WTC11 (cell line): ENCODE measurements around the gene PIK3C3. TPM values are rescaled to one million over a fixed set of nuclear protein-coding genes. Genes with fewer than 3 reads are reported as not detected.

ENCODE experiments used
- ATAC-seq: fragments of 200-7000 bp; cut with Tn5 transposase; 2 replicates; pipeline ENCODE4 v1.10.0; 2021; ENCODE audit warnings: mild to moderate bottlenecking, moderate library complexity
- CTCF ChIA-PET: fragments of 300-600 bp; sonication (Branson Sonifier 250); formaldehyde crosslinking; loops from one replicate; lab custom pipeline; 2021; ENCODE audit warnings: antibody characterized with exemption; lab: Charles Lee
- POLR2A ChIA-PET: fragments of 350-600 bp; sonication (Branson Sonifier 250); formaldehyde crosslinking; loops from one replicate; lab custom pipeline; 2021; ENCODE audit warnings: antibody characterized with exemption; lab: Charles Lee
- DNase-seq: peaks from one replicate; pipeline ENCODE4 v3.0.0; 2021; ENCODE audit warnings: low spot score
- H3K27ac Mint-ChIP-seq: 2 replicates; pipeline ENCODE4 v1.8.0; 2021; ENCODE audit warnings: mixed read lengths
- H3K27me3 Mint-ChIP-seq: 2 replicates; pipeline ENCODE4 v1.8.0; 2021; ENCODE audit warnings: low read depth, mild to moderate bottlenecking, moderate library complexity, mixed read lengths
- H3K36me3 Mint-ChIP-seq: 2 replicates; pipeline ENCODE4 v1.8.0; 2021; ENCODE audit warnings: mixed read lengths
- H3K4me1 Mint-ChIP-seq: 2 replicates; pipeline ENCODE4 v1.8.0; 2022; ENCODE audit warnings: mixed read lengths
- H3K4me3 Mint-ChIP-seq: 2 replicates; pipeline ENCODE4 v1.8.0; 2021; ENCODE audit warnings: mild to moderate bottlenecking, moderate library complexity, mixed read lengths
- H3K9me3 Mint-ChIP-seq: 2 replicates; pipeline ENCODE4 v1.8.0; 2021; ENCODE audit warnings: mixed read lengths
- ESRRA ChIP-seq: sonication (generic); formaldehyde crosslinking; IDR thresholded peaks from 2 replicates; pipeline ENCODE4 v1.8.1; 2022; ENCODE audit warnings: mild to moderate bottlenecking, missing genetic modification reagents, borderline replicate concordance
- ETV6 ChIP-seq: sonication (generic); formaldehyde crosslinking; IDR thresholded peaks from 2 replicates; pipeline ENCODE4 v1.8.1; 2022; ENCODE audit warnings: mild to moderate bottlenecking, missing genetic modification reagents
- IRF2 ChIP-seq: sonication (generic); formaldehyde crosslinking; IDR thresholded peaks from 2 replicates; pipeline ENCODE4 v1.8.0; 2022; ENCODE audit warnings: low read depth, missing genetic modification reagents, borderline replicate concordance
- OVOL2 ChIP-seq: fragments of 250-450 bp; sonication (Bioruptor Pico); IDR thresholded peaks from 2 replicates; pipeline ENCODE4 v1.9.0; 2021; ENCODE audit warnings: mild to moderate bottlenecking, borderline replicate concordance
- PRRX2 ChIP-seq: fragments of 250-450 bp; sonication (Bioruptor Pico); IDR thresholded peaks from 2 replicates; pipeline ENCODE4 v1.8.0; 2021; ENCODE audit warnings: mild to moderate bottlenecking
- TCF7 ChIP-seq: sonication (generic); formaldehyde crosslinking; IDR thresholded peaks from 2 replicates; pipeline ENCODE4 v1.8.0; 2022; ENCODE audit warnings: mild to moderate bottlenecking, low read depth, missing genetic modification reagents, moderate library complexity
- TP53 ChIP-seq: sonication (generic); formaldehyde crosslinking; IDR thresholded peaks from 2 replicates; pipeline ENCODE4 v1.8.1; 2023; ENCODE audit warnings: mild to moderate bottlenecking, missing genetic modification reagents
- ZBTB21 ChIP-seq: sonication (generic); formaldehyde crosslinking; IDR thresholded peaks from 2 replicates; pipeline ENCODE4 v1.8.1; 2023; ENCODE audit warnings: mild to moderate bottlenecking, missing genetic modification reagents, borderline replicate concordance
- ZNF317 ChIP-seq: sonication (generic); formaldehyde crosslinking; IDR thresholded peaks from 2 replicates; pipeline ENCODE4 v1.8.1; 2023; ENCODE audit warnings: low read depth, mild to moderate bottlenecking, moderate library complexity, missing genetic modification reagents, borderline replicate concordance
- total RNA-seq: library from RNA; stranded (reverse); gene quantifications from 3 replicates; pipeline ENCODE4 v1.2.3, GENCODE V29; 2021
- TF ChIP-seq, protein P1 (sequence below): sonication (generic); formaldehyde crosslinking; IDR thresholded peaks from 2 replicates; pipeline ENCODE4 v1.8.0; 2023; ENCODE audit warnings: missing genetic modification reagents, mild to moderate bottlenecking, borderline replicate concordance
- TF ChIP-seq, protein P2 (sequence below): sonication (generic); formaldehyde crosslinking; IDR thresholded peaks from 2 replicates; pipeline ENCODE4 v1.8.1; 2023; ENCODE audit warnings: mild to moderate bottlenecking, missing genetic modification reagents
- TF ChIP-seq, protein P3 (sequence below): sonication (generic); formaldehyde crosslinking; IDR thresholded peaks from 2 replicates; pipeline ENCODE4 v1.8.1; 2023; ENCODE audit warnings: mild to moderate bottlenecking, missing genetic modification reagents, moderate library complexity
- TF ChIP-seq, protein P4 (sequence below): sonication (generic); formaldehyde crosslinking; IDR thresholded peaks from 2 replicates; pipeline ENCODE4 v1.8.1; 2023; ENCODE audit warnings: mild to moderate bottlenecking, missing genetic modification reagents, moderate library complexity
- TF ChIP-seq, protein P5 (sequence below): fragments of 250-450 bp; sonication (Bioruptor Pico); IDR thresholded peaks from 2 replicates; pipeline ENCODE4 v1.8.0; 2021; ENCODE audit warnings: mild to moderate bottlenecking

Gene PIK3C3
- total RNA-seq, 1 experiment from 2014 or later = 40.4 TPM

- TF ChIP-seq, protein P1, sequence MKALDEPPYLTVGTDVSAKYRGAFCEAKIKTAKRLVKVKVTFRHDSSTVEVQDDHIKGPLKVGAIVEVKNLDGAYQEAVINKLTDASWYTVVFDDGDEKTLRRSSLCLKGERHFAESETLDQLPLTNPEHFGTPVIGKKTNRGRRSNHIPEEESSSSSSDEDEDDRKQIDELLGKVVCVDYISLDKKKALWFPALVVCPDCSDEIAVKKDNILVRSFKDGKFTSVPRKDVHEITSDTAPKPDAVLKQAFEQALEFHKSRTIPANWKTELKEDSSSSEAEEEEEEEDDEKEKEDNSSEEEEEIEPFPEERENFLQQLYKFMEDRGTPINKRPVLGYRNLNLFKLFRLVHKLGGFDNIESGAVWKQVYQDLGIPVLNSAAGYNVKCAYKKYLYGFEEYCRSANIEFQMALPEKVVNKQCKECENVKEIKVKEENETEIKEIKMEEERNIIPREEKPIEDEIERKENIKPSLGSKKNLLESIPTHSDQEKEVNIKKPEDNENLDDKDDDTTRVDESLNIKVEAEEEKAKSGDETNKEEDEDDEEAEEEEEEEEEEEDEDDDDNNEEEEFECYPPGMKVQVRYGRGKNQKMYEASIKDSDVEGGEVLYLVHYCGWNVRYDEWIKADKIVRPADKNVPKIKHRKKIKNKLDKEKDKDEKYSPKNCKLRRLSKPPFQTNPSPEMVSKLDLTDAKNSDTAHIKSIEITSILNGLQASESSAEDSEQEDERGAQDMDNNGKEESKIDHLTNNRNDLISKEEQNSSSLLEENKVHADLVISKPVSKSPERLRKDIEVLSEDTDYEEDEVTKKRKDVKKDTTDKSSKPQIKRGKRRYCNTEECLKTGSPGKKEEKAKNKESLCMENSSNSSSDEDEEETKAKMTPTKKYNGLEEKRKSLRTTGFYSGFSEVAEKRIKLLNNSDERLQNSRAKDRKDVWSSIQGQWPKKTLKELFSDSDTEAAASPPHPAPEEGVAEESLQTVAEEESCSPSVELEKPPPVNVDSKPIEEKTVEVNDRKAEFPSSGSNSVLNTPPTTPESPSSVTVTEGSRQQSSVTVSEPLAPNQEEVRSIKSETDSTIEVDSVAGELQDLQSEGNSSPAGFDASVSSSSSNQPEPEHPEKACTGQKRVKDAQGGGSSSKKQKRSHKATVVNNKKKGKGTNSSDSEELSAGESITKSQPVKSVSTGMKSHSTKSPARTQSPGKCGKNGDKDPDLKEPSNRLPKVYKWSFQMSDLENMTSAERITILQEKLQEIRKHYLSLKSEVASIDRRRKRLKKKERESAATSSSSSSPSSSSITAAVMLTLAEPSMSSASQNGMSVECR (CRISPR knock-in tag) = no peak
- TF ChIP-seq, protein P2, sequence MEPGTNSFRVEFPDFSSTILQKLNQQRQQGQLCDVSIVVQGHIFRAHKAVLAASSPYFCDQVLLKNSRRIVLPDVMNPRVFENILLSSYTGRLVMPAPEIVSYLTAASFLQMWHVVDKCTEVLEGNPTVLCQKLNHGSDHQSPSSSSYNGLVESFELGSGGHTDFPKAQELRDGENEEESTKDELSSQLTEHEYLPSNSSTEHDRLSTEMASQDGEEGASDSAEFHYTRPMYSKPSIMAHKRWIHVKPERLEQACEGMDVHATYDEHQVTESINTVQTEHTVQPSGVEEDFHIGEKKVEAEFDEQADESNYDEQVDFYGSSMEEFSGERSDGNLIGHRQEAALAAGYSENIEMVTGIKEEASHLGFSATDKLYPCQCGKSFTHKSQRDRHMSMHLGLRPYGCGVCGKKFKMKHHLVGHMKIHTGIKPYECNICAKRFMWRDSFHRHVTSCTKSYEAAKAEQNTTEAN (CRISPR knock-in tag) = no peak
- TF ChIP-seq, protein P3, sequence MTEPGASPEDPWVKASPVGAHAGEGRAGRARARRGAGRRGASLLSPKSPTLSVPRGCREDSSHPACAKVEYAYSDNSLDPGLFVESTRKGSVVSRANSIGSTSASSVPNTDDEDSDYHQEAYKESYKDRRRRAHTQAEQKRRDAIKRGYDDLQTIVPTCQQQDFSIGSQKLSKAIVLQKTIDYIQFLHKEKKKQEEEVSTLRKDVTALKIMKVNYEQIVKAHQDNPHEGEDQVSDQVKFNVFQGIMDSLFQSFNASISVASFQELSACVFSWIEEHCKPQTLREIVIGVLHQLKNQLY (CRISPR knock-in tag) = no peak
- TF ChIP-seq TP53 (CRISPR knock-in tag) (no peak), OVOL2 (CRISPR knock-in tag) (no peak), PRRX2 (no peak)
- TF ChIP-seq, protein P4, sequence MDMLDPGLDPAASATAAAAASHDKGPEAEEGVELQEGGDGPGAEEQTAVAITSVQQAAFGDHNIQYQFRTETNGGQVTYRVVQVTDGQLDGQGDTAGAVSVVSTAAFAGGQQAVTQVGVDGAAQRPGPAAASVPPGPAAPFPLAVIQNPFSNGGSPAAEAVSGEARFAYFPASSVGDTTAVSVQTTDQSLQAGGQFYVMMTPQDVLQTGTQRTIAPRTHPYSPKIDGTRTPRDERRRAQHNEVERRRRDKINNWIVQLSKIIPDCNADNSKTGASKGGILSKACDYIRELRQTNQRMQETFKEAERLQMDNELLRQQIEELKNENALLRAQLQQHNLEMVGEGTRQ (CRISPR knock-in tag) = no peak
- TF ChIP-seq, protein P5, sequence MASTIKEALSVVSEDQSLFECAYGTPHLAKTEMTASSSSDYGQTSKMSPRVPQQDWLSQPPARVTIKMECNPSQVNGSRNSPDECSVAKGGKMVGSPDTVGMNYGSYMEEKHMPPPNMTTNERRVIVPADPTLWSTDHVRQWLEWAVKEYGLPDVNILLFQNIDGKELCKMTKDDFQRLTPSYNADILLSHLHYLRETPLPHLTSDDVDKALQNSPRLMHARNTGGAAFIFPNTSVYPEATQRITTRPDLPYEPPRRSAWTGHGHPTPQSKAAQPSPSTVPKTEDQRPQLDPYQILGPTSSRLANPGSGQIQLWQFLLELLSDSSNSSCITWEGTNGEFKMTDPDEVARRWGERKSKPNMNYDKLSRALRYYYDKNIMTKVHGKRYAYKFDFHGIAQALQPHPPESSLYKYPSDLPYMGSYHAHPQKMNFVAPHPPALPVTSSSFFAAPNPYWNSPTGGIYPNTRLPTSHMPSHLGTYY = no peak
Observed at GRCh38 chr18:42045346-42045745, 90.3 kb downstream of the PIK3C3 start (continued).

DNA sequence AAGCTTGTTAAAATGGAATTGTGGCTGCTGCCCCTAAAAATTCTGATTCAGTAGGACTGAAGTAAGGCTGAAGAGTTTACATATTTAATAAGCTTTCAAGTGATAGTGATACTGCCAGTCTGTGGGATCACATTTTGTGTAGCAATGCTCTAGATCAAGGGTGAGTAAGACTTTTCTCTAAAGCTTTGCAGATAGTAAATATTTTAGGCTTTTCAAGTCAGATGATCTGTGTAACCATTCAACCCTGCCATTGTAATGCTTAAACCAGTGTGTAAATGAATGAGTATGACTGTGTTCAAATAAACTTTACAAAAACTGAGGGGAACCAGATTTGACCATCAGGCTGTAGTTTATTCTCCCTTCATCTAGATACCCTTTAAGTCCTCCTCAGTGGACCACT lies 92.7 kb downstream of the PIK3C3 start:
- Mint-ChIP-seq H3K9me3 (no peaks in the 10 kb centered on the region), H3K4me3 (no peak overlapping the region), H3K27me3 (no peaks in the 10 kb centered on the region), H3K4me1 (peaks cover 8% of the 10 kb centered on the region), H3K27ac (no peak overlapping the region), H3K36me3 (peaks cover 20% of the 10 kb centered on the region)
- POLR2A ChIA-PET = no interaction called here
- TF ChIP-seq ETV6 (CRISPR knock-in tag) (no peak), ZBTB21 (no peak), ESRRA (CRISPR knock-in tag) (no peak), IRF2 (no peak), ZNF317 (CRISPR knock-in tag) (no peak), TCF7 (CRISPR knock-in tag) (no peak)
- TF ChIP-seq, protein P2 (CRISPR knock-in tag) = no peak
- ATAC-seq (no peak), DNase-seq (no peak)
- CTCF ChIA-PET = interaction anchor here (0.6 to 1.0 kb wide), 2 partner anchors 17 to 95 kb away, joined by 3 read pairs; no protein-coding TSS in a partner anchor
